ENCODE measurements around the gene ANK2. TPM values are rescaled to one million over a fixed set of nuclear protein-coding genes. Genes with fewer than 3 reads are reported as not detected.

The ANK2 gene
- total RNA-seq, 4 donors from 2014 or later: 25.9 to 64.4 (median 55.4) TPM

DNA sequence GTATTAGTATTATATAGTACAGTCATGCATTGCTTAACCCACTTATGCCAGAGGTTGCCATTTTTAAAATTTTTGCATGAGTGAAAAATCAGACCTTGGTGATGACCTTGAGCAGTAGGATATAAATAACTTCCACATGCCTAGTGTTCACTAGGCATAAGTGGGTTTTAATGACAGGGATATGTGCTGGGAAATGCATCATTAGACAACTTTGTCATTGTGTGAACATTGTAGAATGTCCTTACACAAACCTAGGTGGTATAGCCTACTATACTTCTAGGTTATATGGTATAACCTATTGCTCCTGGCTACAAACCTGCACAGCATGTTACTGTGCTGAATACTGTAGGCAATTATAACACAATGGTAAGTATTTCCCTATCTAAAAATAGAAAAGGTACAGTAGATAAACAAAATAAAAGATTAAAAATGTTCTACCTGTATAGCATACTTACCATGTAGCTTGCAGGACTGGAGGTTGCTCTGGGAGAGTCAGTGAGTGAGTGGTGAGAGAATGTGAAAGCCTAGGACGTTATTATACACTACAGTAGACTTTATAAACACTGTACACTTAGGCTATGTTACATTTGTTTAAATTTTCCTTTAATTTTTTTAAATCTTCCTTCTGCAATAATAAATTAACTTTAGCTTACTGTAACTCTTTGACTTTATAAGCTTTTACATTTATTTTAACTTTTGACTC is 326.7 kb downstream of the ANK2 start:
- H3K4me3 ChIP-seq (replicated peaks in 1 of 3): no peak overlapping the region
- no peaks in the 10 kb centered on the region for H3K9me3 ChIP-seq
- no peak for TF ChIP-seq POLR2A (IDR thresholded peaks at IDR 0.05)
- TF ChIP-seq, protein P1, sequence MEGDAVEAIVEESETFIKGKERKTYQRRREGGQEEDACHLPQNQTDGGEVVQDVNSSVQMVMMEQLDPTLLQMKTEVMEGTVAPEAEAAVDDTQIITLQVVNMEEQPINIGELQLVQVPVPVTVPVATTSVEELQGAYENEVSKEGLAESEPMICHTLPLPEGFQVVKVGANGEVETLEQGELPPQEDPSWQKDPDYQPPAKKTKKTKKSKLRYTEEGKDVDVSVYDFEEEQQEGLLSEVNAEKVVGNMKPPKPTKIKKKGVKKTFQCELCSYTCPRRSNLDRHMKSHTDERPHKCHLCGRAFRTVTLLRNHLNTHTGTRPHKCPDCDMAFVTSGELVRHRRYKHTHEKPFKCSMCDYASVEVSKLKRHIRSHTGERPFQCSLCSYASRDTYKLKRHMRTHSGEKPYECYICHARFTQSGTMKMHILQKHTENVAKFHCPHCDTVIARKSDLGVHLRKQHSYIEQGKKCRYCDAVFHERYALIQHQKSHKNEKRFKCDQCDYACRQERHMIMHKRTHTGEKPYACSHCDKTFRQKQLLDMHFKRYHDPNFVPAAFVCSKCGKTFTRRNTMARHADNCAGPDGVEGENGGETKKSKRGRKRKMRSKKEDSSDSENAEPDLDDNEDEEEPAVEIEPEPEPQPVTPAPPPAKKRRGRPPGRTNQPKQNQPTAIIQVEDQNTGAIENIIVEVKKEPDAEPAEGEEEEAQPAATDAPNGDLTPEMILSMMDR (IDR thresholded peaks at IDR 0.05): no peak
- H3K27ac ChIP-seq: no peak overlapping the region
- WGBS, 2 donors: 88 to 91% methylated on average over 1 of the region's 1 CpG
- DNase-seq: no peak
- peaks cover 0 to 5% of the 10 kb centered on the region in 2 donors for H3K36me3 ChIP-seq
- intact Hi-C loops (cut with DNase I): no loop called here
- no peaks in the 10 kb centered on the region for H3K27me3 ChIP-seq
- H3K4me1 ChIP-seq: no peaks in the 10 kb centered on the region

DNA sequence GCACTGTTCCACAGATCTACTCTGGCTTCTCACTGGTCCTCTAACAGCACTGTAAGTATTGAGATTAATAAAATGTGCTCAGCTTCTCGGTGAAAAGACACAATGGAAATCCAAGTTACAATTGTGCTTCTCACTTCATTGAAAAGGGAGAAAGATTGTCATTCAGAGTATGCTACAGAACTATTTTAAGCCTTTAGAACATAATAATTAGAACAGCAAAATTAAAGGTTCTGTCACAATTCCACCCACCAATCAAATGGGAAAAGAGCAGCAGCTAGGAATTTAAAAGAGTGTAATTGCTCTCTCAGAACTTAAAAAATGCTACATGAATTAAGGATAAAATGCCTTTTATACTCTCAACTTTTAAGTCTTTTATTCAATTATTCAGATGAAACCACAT is 329.4 kb downstream of the ANK2 start:
- no peaks in the 10 kb centered on the region for H3K9me3 ChIP-seq
- no peak for DNase-seq
- H3K27ac ChIP-seq: no peak overlapping the region
- TF ChIP-seq, protein P1 (IDR thresholded peaks at IDR 0.05): no peak
- no peak for TF ChIP-seq POLR2A (IDR thresholded peaks at IDR 0.05)
- peaks cover 0 to 12% of the 10 kb centered on the region in 2 donors for H3K4me1 ChIP-seq
- H3K36me3 ChIP-seq: no peaks in the 10 kb centered on the region
- H3K4me3 ChIP-seq (replicated peaks in 1 of 3): no peak overlapping the region
- no peaks in the 10 kb centered on the region for H3K27me3 ChIP-seq
- WGBS, 2 donors: 89 to 97% methylated on average over 1 of the region's 1 CpG
- intact Hi-C loops (cut with DNase I): no loop called here

DNA sequence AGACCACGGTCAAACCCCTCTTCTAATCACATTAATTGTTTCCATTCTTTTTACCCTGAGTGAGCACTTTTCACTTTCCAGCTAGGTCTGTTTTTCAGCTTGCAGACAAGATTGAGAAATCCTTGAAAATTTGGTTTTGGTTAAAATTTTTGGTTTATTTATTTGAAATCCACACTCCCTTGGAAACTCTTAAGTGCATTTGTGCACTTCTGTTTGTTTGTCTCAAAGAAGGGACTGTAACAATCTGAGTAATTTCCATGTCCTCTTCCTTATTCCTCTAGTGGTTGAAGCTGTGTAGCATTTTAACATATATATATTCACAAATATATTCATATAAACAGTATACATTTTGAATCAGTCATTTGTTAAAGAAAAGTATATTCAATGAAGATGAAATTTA is 333.3 kb downstream of the ANK2 start:
- TF ChIP-seq POLR2A (IDR thresholded peaks at IDR 0.05): no peak
- TF ChIP-seq, protein P1 (IDR thresholded peaks at IDR 0.05): no peak
- intact Hi-C loops (cut with DNase I): no loop called here
- H3K27ac ChIP-seq: peak overlapping the region in 1 of 3 donors; percentile 43
- no peaks in the 10 kb centered on the region for H3K9me3 ChIP-seq
- DNase-seq: no peak
- H3K27me3 ChIP-seq: no peaks in the 10 kb centered on the region
- H3K4me3 ChIP-seq (replicated peaks in 1 of 3): no peak overlapping the region
- H3K4me1 ChIP-seq: peaks cover 0 to 14% of the 10 kb centered on the region in 2 donors
- no peaks in the 10 kb centered on the region for H3K36me3 ChIP-seq
- WGBS, 2 donors: 57 to 69% methylated on average over 1 of the region's 1 CpG

DNA sequence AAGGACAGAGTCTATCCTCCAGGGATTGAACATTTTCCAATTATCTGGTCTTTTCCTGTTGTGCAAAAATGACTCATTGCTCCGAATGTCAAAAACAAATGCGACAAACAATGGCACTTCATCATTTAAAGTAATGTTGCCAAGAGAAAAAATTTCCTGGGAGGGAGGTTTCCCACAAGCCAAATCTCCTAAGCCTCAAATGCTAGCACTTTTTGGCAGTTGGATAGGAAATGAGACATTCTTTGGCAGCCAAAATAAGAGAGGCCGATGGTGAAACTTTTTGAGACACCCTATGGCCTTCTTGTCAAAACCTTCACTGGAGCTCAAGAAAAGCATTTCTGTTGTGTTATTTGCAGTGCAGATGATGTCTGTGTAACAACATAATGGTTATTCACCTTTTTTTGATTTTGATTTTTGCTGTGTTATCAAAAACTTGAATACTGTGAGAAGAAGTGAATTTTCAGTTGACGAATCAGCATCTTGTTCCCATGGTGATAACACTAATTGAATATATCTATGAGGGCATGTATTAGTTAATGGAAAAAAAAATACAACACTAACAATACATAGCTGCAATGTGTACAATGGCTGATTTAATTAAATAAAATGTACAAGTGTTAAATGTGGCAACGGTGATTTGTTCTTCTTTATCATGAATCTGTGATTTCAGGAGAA is 333.8 kb downstream of the ANK2 start:
- Histone ChIP-seq H3K27me3 (no peaks in the 10 kb centered on the region), H3K4me3 (replicated peaks in 1 of 3) (no peak overlapping the region), H3K36me3 (no peaks in the 10 kb centered on the region), H3K9me3 (no peaks in the 10 kb centered on the region), H3K4me1 (peaks cover 0 to 14% of the 10 kb centered on the region in 2 donors), H3K27ac (peak overlapping the region in 1 of 3 donors; percentile 40)
- TF ChIP-seq, protein P1 (IDR thresholded peaks at IDR 0.05): no peak
- no peak for TF ChIP-seq POLR2A (IDR thresholded peaks at IDR 0.05)
- intact Hi-C loops (cut with DNase I): no loop called here
- WGBS, 2 donors: 61 to 65% methylated on average over 5 of the region's 5 CpGs
- no peak for DNase-seq

DNA sequence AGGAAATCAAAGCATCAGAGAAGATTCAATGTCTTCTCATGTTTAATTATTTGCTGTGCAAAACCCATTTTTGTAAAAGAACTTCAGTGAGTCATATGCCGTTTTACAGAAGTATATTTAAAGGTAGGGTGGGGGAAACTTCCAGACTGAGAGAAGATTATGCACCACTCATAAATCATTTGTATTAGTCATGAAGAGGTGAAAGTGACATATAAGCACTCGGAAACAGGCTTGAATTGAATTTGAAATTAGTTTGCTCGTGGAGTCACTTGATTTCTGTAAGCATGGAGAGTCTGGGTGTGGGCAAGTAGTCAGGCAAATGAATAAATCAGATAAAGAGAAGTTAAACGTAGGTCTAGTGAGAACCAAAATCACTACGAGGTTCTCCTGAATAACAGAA is 335.1 kb downstream of the ANK2 start:
- H3K9me3 ChIP-seq: no peaks in the 10 kb centered on the region
- H3K27ac ChIP-seq: peak overlapping the region in 1 of 3 donors; percentile 40
- H3K4me3 ChIP-seq (replicated peaks in 1 of 3): no peak overlapping the region
- intact Hi-C loops (cut with DNase I): no loop called here
- H3K36me3 ChIP-seq: no peaks in the 10 kb centered on the region
- peaks cover 0 to 14% of the 10 kb centered on the region in 2 donors for H3K4me1 ChIP-seq
- 62 to 72% methylated on average over 5 of the region's 5 CpGs for WGBS, 2 donors
- no peaks in the 10 kb centered on the region for H3K27me3 ChIP-seq
- no peak for DNase-seq
- TF ChIP-seq, protein P1 (IDR thresholded peaks at IDR 0.05): no peak
- no peak for TF ChIP-seq POLR2A (IDR thresholded peaks at IDR 0.05)

Measured in thyroid gland (tissue), 4 donors.